22Rv1 (cell line): ENCODE data around the gene MTHFS.

Source experiments
- CTCF ChIP-seq: fragments of 450-650 bp; IDR thresholded peaks from 2 replicates; pipeline ENCODE4 v1.5.1; 2017; ENCODE audit warnings: mild to moderate bottlenecking
- ZFX ChIP-seq: fragments of 450-650 bp; IDR thresholded peaks from 2 replicates; pipeline ENCODE4 v1.6.1; 2017; ENCODE audit warnings: antibody characterized with exemption, borderline replicate concordance

- TF ChIP-seq CTCF = no peak
- TF ChIP-seq ZFX = no peak
Observed at GRCh38 chr15:79914728-79915127, 17.9 kb upstream of the MTHFS start.
